ENCODE results near the gene KHSRP.

DNA sequence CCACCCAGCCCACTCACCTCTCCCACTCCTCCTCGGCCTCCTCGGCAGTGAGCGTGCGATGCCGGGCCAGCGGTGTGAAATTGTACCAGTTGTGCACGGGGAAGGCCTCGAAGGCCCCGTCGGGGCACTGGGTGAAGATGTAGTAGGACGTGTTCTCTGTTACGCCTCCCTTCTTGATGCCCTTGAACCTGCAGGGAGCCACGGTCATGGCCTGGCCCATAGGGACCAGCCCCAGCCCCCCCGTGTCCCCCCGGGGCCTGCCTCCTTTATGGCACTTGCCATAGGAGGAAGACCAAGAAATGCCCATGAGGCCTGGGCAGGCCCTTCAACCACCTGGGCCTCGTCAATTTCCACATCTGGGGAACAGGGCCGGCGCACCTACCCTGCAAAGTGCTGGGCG is 37.2 kb downstream of the KHSRP start:
- TF ChIP-seq, protein P1, sequence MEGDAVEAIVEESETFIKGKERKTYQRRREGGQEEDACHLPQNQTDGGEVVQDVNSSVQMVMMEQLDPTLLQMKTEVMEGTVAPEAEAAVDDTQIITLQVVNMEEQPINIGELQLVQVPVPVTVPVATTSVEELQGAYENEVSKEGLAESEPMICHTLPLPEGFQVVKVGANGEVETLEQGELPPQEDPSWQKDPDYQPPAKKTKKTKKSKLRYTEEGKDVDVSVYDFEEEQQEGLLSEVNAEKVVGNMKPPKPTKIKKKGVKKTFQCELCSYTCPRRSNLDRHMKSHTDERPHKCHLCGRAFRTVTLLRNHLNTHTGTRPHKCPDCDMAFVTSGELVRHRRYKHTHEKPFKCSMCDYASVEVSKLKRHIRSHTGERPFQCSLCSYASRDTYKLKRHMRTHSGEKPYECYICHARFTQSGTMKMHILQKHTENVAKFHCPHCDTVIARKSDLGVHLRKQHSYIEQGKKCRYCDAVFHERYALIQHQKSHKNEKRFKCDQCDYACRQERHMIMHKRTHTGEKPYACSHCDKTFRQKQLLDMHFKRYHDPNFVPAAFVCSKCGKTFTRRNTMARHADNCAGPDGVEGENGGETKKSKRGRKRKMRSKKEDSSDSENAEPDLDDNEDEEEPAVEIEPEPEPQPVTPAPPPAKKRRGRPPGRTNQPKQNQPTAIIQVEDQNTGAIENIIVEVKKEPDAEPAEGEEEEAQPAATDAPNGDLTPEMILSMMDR (IDR thresholded peaks at IDR 0.05 in 2 of 3, conservative IDR thresholded peaks at IDR 0.05 in 1 of 3; ENCODE audit: control insufficient read depth in 2 of 3, extremely low read depth in 1 of 3, insufficient read depth in 1 of 3, low read depth in 3 of 3, low read length in 3 of 3) = no peak
- no peak for TF ChIP-seq POLR2AphosphoS5 (IDR thresholded peaks at IDR 0.05; ENCODE audit: low read length)
- TF ChIP-seq ZNF24 (IDR thresholded peaks at IDR 0.05) = no peak
- TF ChIP-seq, protein P2, sequence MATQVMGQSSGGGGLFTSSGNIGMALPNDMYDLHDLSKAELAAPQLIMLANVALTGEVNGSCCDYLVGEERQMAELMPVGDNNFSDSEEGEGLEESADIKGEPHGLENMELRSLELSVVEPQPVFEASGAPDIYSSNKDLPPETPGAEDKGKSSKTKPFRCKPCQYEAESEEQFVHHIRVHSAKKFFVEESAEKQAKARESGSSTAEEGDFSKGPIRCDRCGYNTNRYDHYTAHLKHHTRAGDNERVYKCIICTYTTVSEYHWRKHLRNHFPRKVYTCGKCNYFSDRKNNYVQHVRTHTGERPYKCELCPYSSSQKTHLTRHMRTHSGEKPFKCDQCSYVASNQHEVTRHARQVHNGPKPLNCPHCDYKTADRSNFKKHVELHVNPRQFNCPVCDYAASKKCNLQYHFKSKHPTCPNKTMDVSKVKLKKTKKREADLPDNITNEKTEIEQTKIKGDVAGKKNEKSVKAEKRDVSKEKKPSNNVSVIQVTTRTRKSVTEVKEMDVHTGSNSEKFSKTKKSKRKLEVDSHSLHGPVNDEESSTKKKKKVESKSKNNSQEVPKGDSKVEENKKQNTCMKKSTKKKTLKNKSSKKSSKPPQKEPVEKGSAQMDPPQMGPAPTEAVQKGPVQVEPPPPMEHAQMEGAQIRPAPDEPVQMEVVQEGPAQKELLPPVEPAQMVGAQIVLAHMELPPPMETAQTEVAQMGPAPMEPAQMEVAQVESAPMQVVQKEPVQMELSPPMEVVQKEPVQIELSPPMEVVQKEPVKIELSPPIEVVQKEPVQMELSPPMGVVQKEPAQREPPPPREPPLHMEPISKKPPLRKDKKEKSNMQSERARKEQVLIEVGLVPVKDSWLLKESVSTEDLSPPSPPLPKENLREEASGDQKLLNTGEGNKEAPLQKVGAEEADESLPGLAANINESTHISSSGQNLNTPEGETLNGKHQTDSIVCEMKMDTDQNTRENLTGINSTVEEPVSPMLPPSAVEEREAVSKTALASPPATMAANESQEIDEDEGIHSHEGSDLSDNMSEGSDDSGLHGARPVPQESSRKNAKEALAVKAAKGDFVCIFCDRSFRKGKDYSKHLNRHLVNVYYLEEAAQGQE (IDR thresholded peaks at IDR 0.05; ENCODE audit: low read depth, low read length) = no peak
- TF ChIP-seq, protein P3, sequence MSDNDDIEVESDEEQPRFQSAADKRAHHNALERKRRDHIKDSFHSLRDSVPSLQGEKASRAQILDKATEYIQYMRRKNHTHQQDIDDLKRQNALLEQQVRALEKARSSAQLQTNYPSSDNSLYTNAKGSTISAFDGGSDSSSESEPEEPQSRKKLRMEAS (IDR thresholded peaks at IDR 0.05; ENCODE audit: low read depth, low read length) = no peak
- TF ChIP-seq RAD21 (IDR thresholded peaks at IDR 0.05; ENCODE audit: insufficient read depth, low read depth, low read length) = no peak
- no peak for TF ChIP-seq SREBF2 (IDR thresholded peaks at IDR 0.05; ENCODE audit: low read length)
- no peak for TF ChIP-seq CREB1 (IDR thresholded peaks at IDR 0.05; ENCODE audit: low read depth)
- no peak for TF ChIP-seq MTA2 (IDR thresholded peaks at IDR 0.05; ENCODE audit: low read depth)
- no peak for TF ChIP-seq EED (IDR thresholded peaks at IDR 0.05; ENCODE audit: low read depth)
- no peak for TF ChIP-seq BCL11A (IDR thresholded peaks at IDR 0.05; ENCODE audit: low read depth, low read length)
- no peak for TF ChIP-seq NFXL1 (IDR thresholded peaks at IDR 0.05; ENCODE audit: borderline replicate concordance)
- TF ChIP-seq, protein P4, sequence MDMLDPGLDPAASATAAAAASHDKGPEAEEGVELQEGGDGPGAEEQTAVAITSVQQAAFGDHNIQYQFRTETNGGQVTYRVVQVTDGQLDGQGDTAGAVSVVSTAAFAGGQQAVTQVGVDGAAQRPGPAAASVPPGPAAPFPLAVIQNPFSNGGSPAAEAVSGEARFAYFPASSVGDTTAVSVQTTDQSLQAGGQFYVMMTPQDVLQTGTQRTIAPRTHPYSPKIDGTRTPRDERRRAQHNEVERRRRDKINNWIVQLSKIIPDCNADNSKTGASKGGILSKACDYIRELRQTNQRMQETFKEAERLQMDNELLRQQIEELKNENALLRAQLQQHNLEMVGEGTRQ (IDR thresholded peaks at IDR 0.05; ENCODE audit: borderline replicate concordance, low read depth, low read length) = no peak
- TF ChIP-seq KDM1A (IDR thresholded peaks at IDR 0.05; ENCODE audit: borderline replicate concordance) = no peak

Measured in GM12878 (cell line).